Middle frontal gyrus (tissue), 1 donor: ENCODE measurements around the gene RAD51B.
"Not testable (repeated sequence)": the region's sequence is repeated elsewhere in the genome, so short reads cannot be mapped to it uniquely, and the experiment has no call there.

Source experiments
- DNase-seq: peaks from one replicate; pipeline ENCODE4 v3.0.0-alpha.2; 2015; ENCODE audit warnings: low spot score; ENCODE audit errors: extremely low spot score

The RAD51B gene

DNA sequence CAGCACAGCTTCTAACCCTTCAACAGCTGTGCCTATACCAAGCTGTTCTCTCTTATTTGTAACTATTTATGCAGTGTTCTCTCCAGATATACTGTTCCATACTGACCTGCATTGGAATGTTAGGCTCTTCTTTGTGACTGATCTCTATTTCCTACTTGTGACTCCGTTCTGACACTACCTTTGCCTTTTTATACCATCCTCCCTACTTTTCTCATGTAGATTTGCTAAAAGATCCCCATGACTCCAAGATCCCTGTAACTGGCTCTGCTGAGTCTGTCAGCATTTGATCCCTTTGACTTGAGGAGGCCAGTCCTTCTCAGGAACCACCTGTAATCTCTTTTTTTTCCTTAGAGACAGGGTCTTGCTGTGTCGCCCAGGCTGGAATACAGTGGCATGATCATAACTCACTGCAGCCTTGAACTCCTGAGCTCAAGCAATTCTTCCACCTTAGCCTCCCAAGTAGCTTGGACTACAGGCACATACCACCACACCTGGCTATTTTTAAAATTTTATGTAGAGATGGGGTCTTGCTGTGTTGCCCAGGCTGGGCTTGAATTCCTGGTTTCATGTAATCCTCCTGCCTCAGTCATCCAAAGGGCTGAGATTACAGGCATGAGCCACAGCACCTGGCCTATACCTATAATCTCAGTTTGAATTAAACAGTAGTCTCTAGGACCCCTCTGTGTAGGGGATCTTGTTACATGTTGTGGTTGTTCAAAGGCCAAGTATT lies 605.0 kb downstream of the RAD51B start:
- DNase-seq, result no peak

DNA sequence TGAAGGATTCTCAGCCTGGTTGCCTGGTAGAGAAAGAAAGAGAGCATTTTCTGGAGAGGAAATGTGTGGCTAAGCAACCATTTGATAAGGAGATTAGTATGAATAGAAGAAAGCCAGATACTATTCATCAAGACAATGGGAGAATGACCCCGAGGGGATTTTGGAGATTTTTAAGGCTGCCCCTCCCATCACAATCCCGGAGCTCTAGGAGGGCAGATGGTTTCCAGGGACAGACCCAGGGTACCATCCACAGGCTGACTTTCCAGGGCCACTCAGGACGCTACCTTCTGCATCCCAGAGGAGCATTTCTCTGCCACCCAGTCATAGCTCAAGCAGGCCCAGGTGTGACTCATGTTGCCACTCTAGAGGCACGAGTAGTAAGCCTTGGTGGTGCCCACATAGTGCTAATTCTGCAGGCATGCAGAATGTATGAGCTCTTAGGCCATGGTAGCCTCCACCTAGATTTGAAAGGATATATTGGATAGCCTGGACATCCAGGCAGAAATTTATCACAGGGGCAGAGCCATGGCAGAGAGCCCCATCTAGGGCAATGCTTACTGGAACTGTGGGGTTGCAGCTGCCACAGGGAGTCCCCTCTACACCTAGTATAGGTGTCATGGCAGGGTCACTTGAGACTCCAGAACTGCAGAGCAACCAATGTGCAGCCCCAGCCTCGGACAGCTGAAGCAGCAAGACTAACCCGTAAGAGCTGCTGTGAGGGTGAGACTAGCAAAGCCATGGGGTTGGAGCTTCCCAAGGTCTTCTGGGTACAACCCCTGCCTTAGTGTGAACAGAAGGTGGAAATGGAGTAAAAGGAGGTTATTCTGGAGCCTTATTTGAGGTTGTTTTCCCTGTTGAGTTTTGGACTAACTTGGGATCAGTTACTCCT lies 607.3 kb downstream of the RAD51B start:
- DNase-seq, result no peak

GRCh38 chr14:68427550-68427890 lies 607.9 kb downstream of the RAD51B start:
- DNase-seq, result no peak

DNA sequence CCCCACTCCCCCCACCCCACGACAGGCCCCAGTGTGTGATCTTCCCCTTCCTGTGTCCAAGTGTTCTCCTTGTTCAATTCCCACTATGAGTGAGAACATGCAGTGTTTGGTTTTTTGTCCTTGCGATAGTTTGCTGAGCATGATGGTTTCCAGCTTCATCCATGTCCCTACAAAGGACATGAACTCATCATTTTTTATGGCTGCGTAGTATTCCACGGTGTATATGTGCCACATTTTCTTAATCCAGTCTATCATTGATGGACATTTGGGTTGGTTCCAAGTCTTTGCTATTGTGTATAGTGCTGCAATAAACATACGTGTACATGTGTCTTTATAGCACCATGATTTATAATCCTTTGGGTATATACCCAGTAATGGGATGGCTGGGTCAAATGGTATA lies 609.3 kb downstream of the RAD51B start:
- DNase-seq, result not testable (repeated sequence)

GRCh38 chr14:68434173-68434572 lies 614.6 kb downstream of the RAD51B start:
- DNase-seq, result not testable (repeated sequence)

DNA sequence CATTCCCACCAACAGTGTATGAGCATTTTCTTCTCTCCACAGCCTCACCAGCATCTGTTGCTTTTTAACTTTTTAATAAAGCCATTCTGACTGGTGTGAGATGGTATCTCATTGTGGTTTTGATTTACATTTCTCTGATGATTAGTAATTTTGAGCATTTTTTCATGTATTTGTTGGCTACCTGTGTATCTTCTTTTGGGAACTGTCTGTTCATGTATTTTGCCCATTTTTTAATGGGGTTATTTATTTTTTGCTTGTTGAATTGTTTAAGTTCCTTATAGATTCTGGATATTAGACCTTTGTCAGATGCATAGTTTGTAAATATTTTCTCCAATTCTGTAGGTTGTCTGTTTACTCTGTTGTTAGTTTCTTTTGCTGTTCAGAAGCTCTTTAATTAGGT lies 616.1 kb downstream of the RAD51B start:
- DNase-seq, result not testable (repeated sequence)

DNA sequence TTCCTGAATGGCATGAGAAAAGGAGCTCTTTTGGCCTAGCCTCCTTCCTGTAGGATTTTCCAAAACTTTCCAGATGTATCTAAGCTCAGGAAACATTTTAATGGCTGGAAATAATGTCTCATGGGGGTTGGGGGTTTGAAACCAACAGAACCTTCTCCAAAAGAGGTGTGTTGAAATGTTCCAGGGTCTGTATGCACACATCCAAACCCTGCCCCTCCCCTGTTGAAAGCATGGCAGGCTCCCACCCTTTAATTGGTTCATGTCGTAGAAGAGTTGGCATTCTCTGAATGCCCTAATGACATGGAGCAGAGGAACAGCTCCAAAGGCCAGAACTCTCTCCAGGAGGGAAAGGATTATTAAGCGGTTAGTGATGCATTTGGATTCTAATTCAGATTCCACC lies 620.1 kb downstream of the RAD51B start:
- peak; percentile 5 for DNase-seq

DNA sequence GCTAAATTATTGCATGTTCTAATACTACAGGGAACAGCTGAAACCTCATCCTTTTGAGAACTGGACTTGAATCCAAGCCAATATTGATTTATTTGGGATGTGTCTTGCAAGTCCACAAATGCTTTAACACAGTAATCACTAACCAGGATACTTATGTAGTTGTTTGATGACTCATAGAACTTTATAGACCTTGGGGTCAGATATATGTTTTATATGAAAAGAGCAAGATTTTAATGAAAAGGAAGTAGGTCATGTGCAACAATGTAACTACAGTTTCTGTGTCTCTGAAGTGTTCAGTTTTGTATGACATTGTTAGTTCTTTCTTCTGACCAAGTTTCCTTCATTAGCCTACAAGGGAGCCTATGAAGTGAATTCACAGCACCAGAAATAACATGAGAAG lies 621.2 kb downstream of the RAD51B start:
- DNase-seq, result no peak

GRCh38 chr14:68441542-68441941 lies 622.0 kb downstream of the RAD51B start:
- DNase-seq, result no peak

DNA sequence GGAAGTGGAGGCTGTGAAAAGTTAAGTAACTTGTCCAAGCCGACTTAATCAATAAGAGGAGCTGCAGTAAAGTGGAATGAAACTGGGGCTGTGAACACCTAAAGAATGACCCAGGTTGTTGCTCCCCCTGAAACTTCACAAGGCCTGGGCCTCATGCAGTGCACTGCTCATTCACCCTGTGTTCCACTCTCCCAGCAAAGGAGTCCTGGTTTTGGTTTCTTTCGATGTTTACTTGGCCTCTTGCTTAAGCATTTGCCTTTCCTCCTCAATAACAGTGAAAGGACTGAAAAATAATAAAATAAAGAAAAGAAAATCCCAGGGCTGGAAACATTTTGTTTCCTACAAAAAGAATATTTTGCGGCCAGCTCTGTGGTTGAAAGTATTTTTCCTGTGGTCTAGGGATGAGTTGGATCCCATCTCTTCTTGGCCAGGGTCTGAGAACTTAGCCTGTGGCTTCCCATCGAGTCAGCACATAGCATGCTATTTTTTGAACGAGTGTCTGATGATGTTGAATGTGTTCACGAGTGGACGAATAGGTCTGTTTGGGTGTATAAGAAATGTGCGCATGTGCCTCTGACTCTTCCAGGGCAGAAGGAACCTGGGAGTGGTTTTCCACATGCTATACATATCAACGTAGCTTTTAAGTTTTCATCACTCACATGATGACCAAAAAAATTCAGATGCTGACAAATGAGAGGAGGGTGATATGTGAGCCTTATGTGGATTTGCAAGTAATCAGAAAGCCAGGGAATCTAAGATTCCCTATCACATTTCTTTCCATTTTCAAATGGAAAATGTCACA lies 623.5 kb downstream of the RAD51B start:
- DNase-seq, result no peak

- DNase-seq, result no peak
These were observed 625.0 kb downstream of the RAD51B start for GRCh38 chr14:68444449-68445168.

DNA sequence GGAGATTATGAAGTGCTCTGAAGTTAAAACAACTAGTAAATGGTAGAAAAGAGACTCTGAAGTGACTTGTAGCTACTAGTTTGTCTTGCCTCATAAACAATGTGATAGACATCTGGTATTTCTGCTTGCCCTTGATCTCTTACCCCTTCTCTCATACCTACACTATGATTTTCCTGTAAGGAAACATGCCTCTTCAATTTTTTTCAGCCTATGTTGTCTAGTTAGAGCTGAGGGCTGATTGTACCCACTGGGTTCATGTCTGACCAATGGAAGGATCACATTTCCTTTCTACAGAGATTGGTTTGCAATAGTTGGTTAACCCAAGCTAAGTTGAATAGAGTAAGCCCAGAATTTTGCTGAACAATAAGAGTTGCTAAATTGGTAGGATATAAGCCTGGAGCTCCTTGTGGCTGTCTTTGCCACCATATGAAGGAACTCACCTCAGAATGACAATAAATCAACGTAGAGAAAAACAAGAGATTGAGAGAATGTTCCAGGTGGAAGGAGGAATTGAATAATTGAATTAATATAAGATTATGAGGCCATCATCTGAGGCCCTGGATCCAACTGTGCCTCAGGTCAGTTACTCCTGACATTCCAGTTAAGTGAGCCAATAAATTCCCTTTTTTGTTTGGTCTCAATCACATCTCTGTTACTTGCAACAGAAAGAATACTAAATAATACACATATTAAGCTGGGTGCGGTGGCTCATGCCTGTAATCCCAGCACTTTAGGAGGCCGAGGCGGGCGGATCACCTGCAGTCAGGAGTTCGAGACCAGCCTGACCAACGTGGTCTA lies 626.9 kb downstream of the RAD51B start:
- no peak for DNase-seq

- no peak for DNase-seq
These were observed 628.1 kb downstream of the RAD51B start for GRCh38 chr14:68447581-68448251.

- DNase-seq, result no peak
These were observed 628.8 kb downstream of the RAD51B start for GRCh38 chr14:68448252-68448902.

DNA sequence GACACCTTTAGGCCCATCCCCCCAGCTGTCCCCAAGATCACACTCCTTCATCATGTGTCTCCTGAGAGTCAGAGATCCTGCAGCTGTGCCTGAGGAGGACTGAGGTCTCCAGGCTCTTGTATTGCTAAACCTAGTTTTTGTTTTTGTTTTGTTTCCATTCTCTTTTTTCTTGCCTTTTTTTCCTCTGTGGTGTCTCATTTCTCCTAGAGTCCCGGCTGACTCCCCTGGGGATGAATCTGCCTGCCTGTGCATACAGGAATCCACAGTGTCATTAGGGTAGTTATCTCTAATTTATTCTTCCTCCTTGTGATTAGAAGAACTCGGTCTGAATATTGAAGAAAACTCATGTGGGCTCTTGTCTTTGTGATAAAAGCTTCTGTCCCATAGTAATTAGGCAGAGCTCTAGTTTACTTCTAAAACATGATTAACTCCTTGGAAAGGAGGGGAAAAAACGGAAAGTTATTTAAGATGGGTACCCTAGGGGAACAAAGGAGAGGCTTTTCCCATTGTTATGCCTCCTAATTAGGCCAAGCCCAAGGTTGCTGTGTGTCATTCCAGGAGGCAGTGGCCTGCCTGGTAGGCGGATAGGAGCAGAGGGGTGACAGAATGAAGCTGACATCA lies 630.1 kb downstream of the RAD51B start:
- DNase-seq, result no peak

- DNase-seq, result no peak
These were observed 631.0 kb downstream of the RAD51B start for GRCh38 chr14:68450391-68451120.

- DNase-seq, result no peak
These were observed 632.3 kb downstream of the RAD51B start for GRCh38 chr14:68451696-68452373.

DNA sequence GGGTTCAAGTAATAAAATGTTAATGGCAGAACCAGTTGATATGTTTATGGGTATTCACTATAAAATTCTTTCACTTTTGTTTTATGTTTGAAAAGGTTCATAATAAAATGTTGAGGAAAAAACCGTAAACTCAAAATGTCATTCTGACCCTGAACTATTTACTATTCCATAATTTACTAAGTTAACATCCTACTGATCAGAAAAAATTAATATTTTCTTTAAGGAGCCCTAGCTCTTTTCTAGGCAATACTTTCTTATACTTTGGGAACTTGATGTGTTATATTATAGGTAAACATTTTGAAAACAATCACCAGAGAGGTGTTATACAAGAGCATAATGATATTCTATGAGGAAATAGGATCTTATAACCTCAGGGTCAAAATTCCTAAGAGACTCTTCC lies 638.7 kb downstream of the RAD51B start:
- no peak for DNase-seq
